OCI-LY7 (cell line): Measurements from ENCODE around the gene UBE2U.

ENCODE experiments used
- EZH2phosphoT487 ChIP-seq: fragments of 200-600 bp; sonication (generic); IDR thresholded peaks from 2 replicates; pipeline ENCODE4 v1.6.1; 2018; ENCODE audit warnings: low read depth, borderline replicate concordance, mild to moderate bottlenecking, mixed run types, antibody characterized with exemption, low read length, moderate library complexity, mixed read lengths
- TF ChIP-seq, protein P1 (sequence below): fragments of 200-600 bp; sonication (generic); conservative IDR thresholded peaks from 2 replicates; pipeline ENCODE4 v1.5.1; 2014; ENCODE audit warnings: mild to moderate bottlenecking, antibody characterized with exemption, low read length, moderate library complexity, mixed read lengths

GRCh38 chr1:64309431-64309831 is 106.0 kb downstream of the UBE2U start:
- TF ChIP-seq, protein P1, sequence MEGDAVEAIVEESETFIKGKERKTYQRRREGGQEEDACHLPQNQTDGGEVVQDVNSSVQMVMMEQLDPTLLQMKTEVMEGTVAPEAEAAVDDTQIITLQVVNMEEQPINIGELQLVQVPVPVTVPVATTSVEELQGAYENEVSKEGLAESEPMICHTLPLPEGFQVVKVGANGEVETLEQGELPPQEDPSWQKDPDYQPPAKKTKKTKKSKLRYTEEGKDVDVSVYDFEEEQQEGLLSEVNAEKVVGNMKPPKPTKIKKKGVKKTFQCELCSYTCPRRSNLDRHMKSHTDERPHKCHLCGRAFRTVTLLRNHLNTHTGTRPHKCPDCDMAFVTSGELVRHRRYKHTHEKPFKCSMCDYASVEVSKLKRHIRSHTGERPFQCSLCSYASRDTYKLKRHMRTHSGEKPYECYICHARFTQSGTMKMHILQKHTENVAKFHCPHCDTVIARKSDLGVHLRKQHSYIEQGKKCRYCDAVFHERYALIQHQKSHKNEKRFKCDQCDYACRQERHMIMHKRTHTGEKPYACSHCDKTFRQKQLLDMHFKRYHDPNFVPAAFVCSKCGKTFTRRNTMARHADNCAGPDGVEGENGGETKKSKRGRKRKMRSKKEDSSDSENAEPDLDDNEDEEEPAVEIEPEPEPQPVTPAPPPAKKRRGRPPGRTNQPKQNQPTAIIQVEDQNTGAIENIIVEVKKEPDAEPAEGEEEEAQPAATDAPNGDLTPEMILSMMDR, result no peak
- no peak for TF ChIP-seq EZH2phosphoT487
